Smooth muscle cell (in vitro differentiated cells): ENCODE data around the gene PLET1. TPM values are rescaled to one million over a fixed set of nuclear protein-coding genes. Genes with fewer than 3 reads are reported as not detected.

ENCODE experiments used
- DNase-seq: peaks from one replicate; lab custom pipeline; 2025; ENCODE audit not compliant: unreplicated experiment; lab: John Stamatoyannopoulos, UW
- H2AFZ ChIP-seq: fragments of 200-600 bp; sonication (generic); 2 replicates; pipeline ENCODE4 v1.6.0; 2016; ENCODE audit warnings: antibody characterized with exemption, low read depth, mild to moderate bottlenecking
- H3F3A ChIP-seq: fragments of 200-600 bp; sonication (generic); 2 replicates; pipeline ENCODE4 v1.6.0; 2017; ENCODE audit warnings: antibody characterized with exemption, low read depth
- H3K27ac ChIP-seq: fragments of 200-600 bp; sonication (generic); 2 replicates; pipeline ENCODE4 v1.5.1; 2016; ENCODE audit warnings: low read depth, mild to moderate bottlenecking
- H3K27me3 ChIP-seq: fragments of 200-600 bp; sonication (generic); 2 replicates; pipeline ENCODE4 v1.6.1; 2016; ENCODE audit warnings: low read depth, mild to moderate bottlenecking
- H3K36me3 ChIP-seq: fragments of 200-600 bp; sonication (generic); 2 replicates; pipeline ENCODE4 v1.5.1; 2016; ENCODE audit warnings: low read depth
- H3K4me1 ChIP-seq: fragments of 200-600 bp; sonication (generic); 2 replicates; pipeline ENCODE4 v1.5.1; 2016; ENCODE audit warnings: low read depth
- H3K4me2 ChIP-seq: fragments of 200-600 bp; sonication (generic); 2 replicates; pipeline ENCODE4 v1.6.0; 2016; ENCODE audit warnings: mild to moderate bottlenecking
- H3K4me3 ChIP-seq: fragments of 200-600 bp; sonication (generic); 2 replicates; pipeline ENCODE4 v1.5.1; 2016; ENCODE audit warnings: mild to moderate bottlenecking
- H3K79me2 ChIP-seq: fragments of 200-600 bp; sonication (generic); 2 replicates; pipeline ENCODE4 v1.6.0; 2016; ENCODE audit warnings: low read depth, mild to moderate bottlenecking
- H3K9ac ChIP-seq: fragments of 200-600 bp; sonication (generic); 2 replicates; pipeline ENCODE4 v1.6.0; 2016; ENCODE audit warnings: low read depth
- H3K9me3 ChIP-seq: fragments of 200-600 bp; sonication (generic); replicated peaks from 2 replicates; pipeline ENCODE4 v1.5.1; 2016; ENCODE audit warnings: low read depth
- H4K20me1 ChIP-seq: fragments of 200-600 bp; sonication (generic); 2 replicates; pipeline ENCODE4 v1.6.0; 2016; ENCODE audit warnings: low read depth
- WGBS: methylation state at CpG from one replicate; pipeline ENCODE4 v1.1.7; 2016; ENCODE audit warnings: low lambda C conversion rate; 5-methylcytosine and 5-hydroxymethylcytosine counted together
- polyA plus RNA-seq: library from polyadenylated mRNA; unstranded; fragments of >200 nt; fragmentation: Nextera tagmentation; extraction: Ambion mirVana; gene quantifications from 2 replicates; pipeline ENCODE4 v1.2.1, GENCODE V29; 2016
- total RNA-seq: library from RNA; depleted of rRNA; stranded (reverse); fragments of >200 nt; gene quantifications from 2 replicates; pipeline ENCODE4 v1.2.3, GENCODE V29; 2014
- TF ChIP-seq, protein P1 (sequence below): fragments of 200-600 bp; sonication (generic); IDR thresholded peaks from 2 replicates; pipeline ENCODE4 v1.5.1; 2017; ENCODE audit warnings: borderline replicate concordance, mild to moderate bottlenecking, antibody characterized with exemption; ENCODE audit not compliant: insufficient read depth, poor library complexity, severe bottlenecking

The PLET1 gene
- total and polyA plus RNA-seq, 2 experiments from 2014 or later, result not detected

GRCh38 chr11:112268406-112268805 is 7.7 kb upstream of the PLET1 start:
- no peak overlapping the region for H3K9ac ChIP-seq
- no peak overlapping the region for H3K4me3 ChIP-seq
- no peak overlapping the region for H2AFZ ChIP-seq
- TF ChIP-seq, protein P1, sequence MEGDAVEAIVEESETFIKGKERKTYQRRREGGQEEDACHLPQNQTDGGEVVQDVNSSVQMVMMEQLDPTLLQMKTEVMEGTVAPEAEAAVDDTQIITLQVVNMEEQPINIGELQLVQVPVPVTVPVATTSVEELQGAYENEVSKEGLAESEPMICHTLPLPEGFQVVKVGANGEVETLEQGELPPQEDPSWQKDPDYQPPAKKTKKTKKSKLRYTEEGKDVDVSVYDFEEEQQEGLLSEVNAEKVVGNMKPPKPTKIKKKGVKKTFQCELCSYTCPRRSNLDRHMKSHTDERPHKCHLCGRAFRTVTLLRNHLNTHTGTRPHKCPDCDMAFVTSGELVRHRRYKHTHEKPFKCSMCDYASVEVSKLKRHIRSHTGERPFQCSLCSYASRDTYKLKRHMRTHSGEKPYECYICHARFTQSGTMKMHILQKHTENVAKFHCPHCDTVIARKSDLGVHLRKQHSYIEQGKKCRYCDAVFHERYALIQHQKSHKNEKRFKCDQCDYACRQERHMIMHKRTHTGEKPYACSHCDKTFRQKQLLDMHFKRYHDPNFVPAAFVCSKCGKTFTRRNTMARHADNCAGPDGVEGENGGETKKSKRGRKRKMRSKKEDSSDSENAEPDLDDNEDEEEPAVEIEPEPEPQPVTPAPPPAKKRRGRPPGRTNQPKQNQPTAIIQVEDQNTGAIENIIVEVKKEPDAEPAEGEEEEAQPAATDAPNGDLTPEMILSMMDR, result no peak
- no peaks in the 10 kb centered on the region for H4K20me1 ChIP-seq
- 59% methylated on average over 5 of the region's 5 CpGs for WGBS
- H3K4me1 ChIP-seq, result peaks cover 4% of the 10 kb centered on the region
- no peak overlapping the region for H3K4me2 ChIP-seq
- no peaks in the 10 kb centered on the region for H3K36me3 ChIP-seq
- no peak overlapping the region for H3K27ac ChIP-seq
- no peak for DNase-seq
- H3K79me2 ChIP-seq, result no peaks in the 10 kb centered on the region
- no peaks in the 10 kb centered on the region for H3K9me3 ChIP-seq
- no peaks in the 10 kb centered on the region for H3K27me3 ChIP-seq
- peaks cover 10% of the 10 kb centered on the region for H3F3A ChIP-seq

DNA sequence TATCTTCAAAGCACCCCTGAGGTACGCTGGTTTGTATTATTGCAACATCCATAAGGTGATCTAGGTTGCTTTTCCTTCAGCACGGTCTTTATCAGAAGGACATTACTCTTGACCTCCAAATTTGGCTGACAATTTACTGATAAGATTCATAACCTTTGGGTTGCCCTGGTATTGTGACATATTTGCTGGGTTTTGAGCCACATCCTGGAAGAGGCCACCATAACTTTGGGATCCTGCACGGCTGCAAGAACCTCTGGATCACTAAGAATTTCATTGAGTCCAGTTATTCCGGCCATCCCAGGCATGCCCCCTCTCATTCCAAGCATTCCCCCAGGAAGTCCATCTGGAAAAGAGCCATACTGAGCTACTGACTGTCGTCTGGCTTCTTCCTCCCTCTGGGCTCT is 6.5 kb upstream of the PLET1 start:
- Histone ChIP-seq H3K9ac (no peak overlapping the region), H3K4me3 (no peak overlapping the region), H3K4me2 (peak overlapping the region; percentile 15), H4K20me1 (no peaks in the 10 kb centered on the region), H3K9me3 (no peaks in the 10 kb centered on the region), H2AFZ (no peak overlapping the region), H3K79me2 (no peaks in the 10 kb centered on the region), H3F3A (peaks cover 10% of the 10 kb centered on the region), H3K4me1 (peaks cover 4% of the 10 kb centered on the region), H3K36me3 (no peaks in the 10 kb centered on the region), H3K27me3 (no peaks in the 10 kb centered on the region), H3K27ac (no peak overlapping the region)
- TF ChIP-seq, protein P1, result no peak
- no peak for DNase-seq
- WGBS, result 43% methylated on average over 5 of the region's 5 CpGs

- Histone ChIP-seq H3K4me2 (peak overlapping the region; percentile 67), H3K79me2 (no peaks in the 10 kb centered on the region), H3K4me1 (peaks cover 4% of the 10 kb centered on the region), H3K4me3 (no peak overlapping the region), H3K9me3 (no peaks in the 10 kb centered on the region), H3K36me3 (no peaks in the 10 kb centered on the region), H3K9ac (no peak overlapping the region), H3K27ac (peak overlapping the region; percentile 35), H2AFZ (peak overlapping the region; percentile 37), H3K27me3 (no peaks in the 10 kb centered on the region), H4K20me1 (no peaks in the 10 kb centered on the region), H3F3A (peaks cover 10% of the 10 kb centered on the region)
- no peak for DNase-seq
- TF ChIP-seq, protein P1, result no peak
- WGBS, result 62% methylated on average over 3 of the region's 3 CpGs
Measured at GRCh38 chr11:112266410-112266778, 5.7 kb upstream of the PLET1 start.

GRCh38 chr11:112265659-112266409 is 5.2 kb upstream of the PLET1 start:
- DNase-seq, result no peak
- peaks cover 10% of the 10 kb centered on the region for H3F3A ChIP-seq
- H4K20me1 ChIP-seq, result no peaks in the 10 kb centered on the region
- H3K4me1 ChIP-seq, result peaks cover 4% of the 10 kb centered on the region
- WGBS, result 21% methylated on average over 11 of the region's 11 CpGs
- H3K4me3 ChIP-seq, result no peak overlapping the region
- H3K4me2 ChIP-seq, result peak overlapping the region; percentile 67
- H3K36me3 ChIP-seq, result no peaks in the 10 kb centered on the region
- H3K27ac ChIP-seq, result peak overlapping the region; percentile 35
- TF ChIP-seq, protein P1, result no peak
- no peaks in the 10 kb centered on the region for H3K79me2 ChIP-seq
- no peaks in the 10 kb centered on the region for H3K9me3 ChIP-seq
- H3K9ac ChIP-seq, result no peak overlapping the region
- no peaks in the 10 kb centered on the region for H3K27me3 ChIP-seq
- H2AFZ ChIP-seq, result peak overlapping the region; percentile 37
